Activated effector memory CD4-positive, alpha-beta T cell treated with anti-CD3 and anti-CD28 coated beads, Interleukin-2, amount 50 U/mL, for 16 hours (primary cell): Measurements from ENCODE around the gene CHST8.

Source experiments
- DNase-seq: peaks from one replicate; pipeline ENCODE4 v3.0.0-alpha.2; 2020

CHST8 gene

GRCh38 chr19:33748231-33748630 is 126.5 kb downstream of the CHST8 start:
- DNase-seq, result no peak

GRCh38 chr19:33749016-33749415 is 127.3 kb downstream of the CHST8 start:
- DNase-seq, result no peak

GRCh38 chr19:33749619-33750175 is 127.9 kb downstream of the CHST8 start:
- DNase-seq, result no peak

GRCh38 chr19:33750587-33751435 is 129.1 kb downstream of the CHST8 start:
- no peak for DNase-seq

- no peak for DNase-seq
Observed at GRCh38 chr19:33751436-33751770, 129.7 kb downstream of the CHST8 start.

GRCh38 chr19:33752018-33752800 is 130.5 kb downstream of the CHST8 start:
- DNase-seq, result no peak

GRCh38 chr19:33752945-33753344 is 131.2 kb downstream of the CHST8 start:
- DNase-seq, result no peak

- DNase-seq, result no peak
Observed at GRCh38 chr19:33754361-33754760, 132.6 kb downstream of the CHST8 start.

GRCh38 chr19:33755099-33756035 is 133.6 kb downstream of the CHST8 start:
- DNase-seq, result no peak

GRCh38 chr19:33756177-33756576 is 134.4 kb downstream of the CHST8 start:
- DNase-seq, result no peak

GRCh38 chr19:33758541-33759013 is 136.8 kb downstream of the CHST8 start:
- no peak for DNase-seq

GRCh38 chr19:33759356-33759755 is 137.6 kb downstream of the CHST8 start:
- no peak for DNase-seq

- DNase-seq, result no peak
Observed at GRCh38 chr19:33763633-33764371, 142.0 kb downstream of the CHST8 start.

- no peak for DNase-seq
Observed at GRCh38 chr19:33766623-33767022, 144.9 kb downstream of the CHST8 start.

- DNase-seq, result peak; percentile 68
Observed at GRCh38 chr19:33767898-33768413, 146.2 kb downstream of the CHST8 start.

- no peak for DNase-seq
Observed at GRCh38 chr19:33769208-33769607, 147.5 kb downstream of the CHST8 start.

- DNase-seq, result no peak
Observed at GRCh38 chr19:33770107-33770506, 148.4 kb downstream of the CHST8 start.

GRCh38 chr19:33771384-33772101 is 149.8 kb downstream of the CHST8 start:
- DNase-seq, result peak; percentile 89

GRCh38 chr19:33772102-33772857 is 150.5 kb downstream of the CHST8 start:
- no peak for DNase-seq

GRCh38 chr19:33772858-33773180 is 151.1 kb downstream of the CHST8 start:
- no peak for DNase-seq
